ENCODE data around the gene UBAP1L. TPM values are rescaled to one million over a fixed set of nuclear protein-coding genes. Genes with fewer than 3 reads are reported as not detected.
A peak's percentile ranks its signal among the peaks of the same experiment; 100 is the strongest.

Gene UBAP1L
- total RNA-seq, 1 donor from 2014 or later: 0.77 TPM

DNA sequence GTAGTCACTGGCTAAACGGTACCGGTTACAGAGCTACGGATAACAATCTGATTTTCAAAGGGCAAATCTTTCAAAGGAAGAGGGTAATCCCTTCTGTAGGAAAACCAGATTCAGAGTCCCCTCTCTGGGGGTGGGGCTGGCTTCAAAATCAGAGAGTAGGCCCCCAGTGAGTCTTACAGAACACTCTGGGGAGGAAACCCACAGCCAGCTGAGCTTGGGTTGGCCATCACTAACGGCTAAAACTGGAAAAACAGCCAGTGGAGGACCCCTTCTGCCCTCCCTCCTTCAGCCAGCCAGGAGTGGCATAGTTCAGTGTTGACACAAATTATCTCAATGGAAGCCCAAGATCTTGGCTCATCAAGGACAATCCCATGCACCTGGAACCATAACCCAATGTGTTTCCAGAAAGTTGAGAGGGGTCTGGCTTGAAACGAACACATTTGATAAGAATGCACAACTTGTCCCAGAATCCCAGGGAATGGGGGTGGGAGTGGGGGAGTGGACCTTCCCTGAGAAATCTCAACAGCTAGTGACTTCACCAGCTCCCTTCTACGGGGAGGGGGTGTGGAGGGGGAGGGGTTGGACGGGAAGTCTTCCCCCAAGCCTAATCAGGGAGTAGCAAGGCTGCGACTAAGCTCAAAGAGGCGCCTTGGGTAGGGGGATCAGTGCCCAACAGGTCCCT, 48.2 kb downstream of the UBAP1L start:
- no peak for DNase-seq (ENCODE audit: low read depth in 2 of 2)

DNA sequence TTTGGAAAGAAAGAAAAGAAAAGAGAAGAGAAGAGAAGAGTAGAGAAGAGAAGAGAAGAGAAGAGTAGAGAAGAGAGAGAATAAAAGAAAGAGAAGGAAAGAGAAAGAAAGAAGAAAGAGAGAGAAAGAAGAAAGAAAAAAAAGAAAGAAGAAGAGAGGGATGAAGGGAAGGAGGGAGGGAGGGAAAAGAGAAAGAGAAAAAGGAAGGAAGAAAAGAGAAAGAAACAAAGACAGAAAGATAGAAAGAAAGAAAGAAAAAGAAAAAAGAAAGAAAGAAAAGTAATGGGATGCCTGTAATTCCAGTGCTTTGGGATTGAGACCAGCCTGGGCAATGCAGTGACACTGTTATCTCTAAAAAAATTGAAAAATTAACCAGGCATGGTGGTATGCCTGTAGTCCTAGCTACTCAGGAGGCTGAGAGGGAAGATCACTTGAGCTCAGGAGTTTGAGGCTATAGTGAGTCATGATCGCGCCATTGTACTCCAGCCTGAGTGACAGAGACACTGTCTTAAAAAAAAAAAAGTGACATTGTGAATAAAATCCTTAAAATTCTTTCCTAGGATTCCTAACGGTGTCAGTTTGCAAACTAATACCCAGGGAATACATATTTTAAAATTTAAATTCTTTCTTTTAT, 48.9 kb downstream of the UBAP1L start:
- no peak for DNase-seq (ENCODE audit: low read depth in 2 of 2)

DNA sequence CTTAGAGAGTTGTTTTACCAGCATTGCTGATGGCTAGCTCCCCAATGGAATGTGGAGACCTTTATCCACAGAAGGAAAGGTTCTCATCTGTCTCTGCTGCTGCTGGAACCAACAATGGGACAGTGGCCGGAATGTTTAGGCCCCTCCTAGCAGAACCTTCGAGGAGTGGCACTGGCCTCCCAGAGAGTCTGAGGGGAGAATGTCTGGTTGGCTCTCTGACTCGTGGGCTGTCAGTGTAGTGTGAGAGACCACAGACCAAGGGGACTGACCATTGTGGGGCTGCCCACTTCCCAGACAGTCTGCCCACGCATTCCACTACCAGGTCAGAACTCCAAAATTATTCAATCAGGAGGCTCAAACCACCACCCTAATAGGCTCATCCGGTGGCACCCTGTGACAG, 52.3 kb downstream of the UBAP1L start:
- no peak for DNase-seq (ENCODE audit: low read depth in 2 of 2)

DNA sequence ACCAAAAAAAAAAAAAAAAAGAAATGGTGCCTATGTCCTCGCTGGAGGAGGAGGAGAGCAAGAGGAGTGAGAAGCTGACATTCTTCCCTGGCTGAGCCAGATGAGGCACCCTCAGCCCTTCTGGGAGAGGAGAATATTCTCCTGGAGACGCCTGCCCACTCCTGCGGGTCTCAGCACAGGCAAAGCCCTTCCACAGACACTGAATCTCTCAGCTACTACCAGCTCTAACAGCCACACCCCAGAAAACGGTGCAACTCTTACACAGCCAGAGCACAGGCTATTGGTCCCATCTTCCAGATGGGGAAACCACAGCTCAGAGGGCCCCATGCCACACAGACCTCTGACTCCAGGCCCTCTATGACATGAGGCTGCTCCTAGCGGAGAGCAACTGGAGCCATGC, 52.9 kb downstream of the UBAP1L start:
- no peak for DNase-seq (ENCODE audit: low read depth in 2 of 2)

DNA sequence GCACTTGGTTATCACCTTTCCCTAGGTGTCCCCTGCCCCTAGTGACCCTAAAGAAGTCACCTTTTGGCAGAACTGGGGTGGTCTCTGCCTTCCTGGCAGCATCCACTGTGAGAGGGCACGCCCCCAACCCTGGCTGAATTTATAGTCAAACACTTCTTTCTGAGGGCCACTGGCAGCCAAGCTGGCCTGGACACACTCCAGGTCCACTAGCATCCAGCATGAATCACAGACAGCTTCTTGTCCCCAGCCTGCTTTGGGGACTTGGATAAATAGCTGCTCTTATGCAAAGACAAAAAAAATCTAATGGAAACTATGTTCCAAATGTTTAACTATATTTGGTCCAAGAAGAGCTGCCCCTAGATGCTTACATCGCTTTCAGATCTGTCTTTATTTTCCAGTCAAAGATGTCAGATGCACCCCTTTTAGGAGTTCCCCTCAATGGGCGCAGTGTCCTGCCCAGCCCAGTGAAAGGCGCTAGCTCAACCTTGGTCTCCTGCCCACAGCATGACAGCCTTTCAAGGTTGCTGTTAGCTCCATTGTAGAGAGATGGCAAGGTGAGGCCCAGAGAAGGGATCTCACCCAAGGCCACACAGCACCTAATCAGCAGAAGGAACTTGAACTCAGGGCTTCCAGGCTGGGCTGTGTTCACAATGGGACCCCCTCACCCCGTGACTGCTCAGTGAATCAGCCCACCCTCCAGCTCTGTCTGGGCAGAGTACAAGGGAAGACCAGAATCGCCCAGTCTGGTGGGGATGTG, 54.2 kb downstream of the UBAP1L start:
- no peak for DNase-seq (ENCODE audit: low read depth in 2 of 2)

DNA sequence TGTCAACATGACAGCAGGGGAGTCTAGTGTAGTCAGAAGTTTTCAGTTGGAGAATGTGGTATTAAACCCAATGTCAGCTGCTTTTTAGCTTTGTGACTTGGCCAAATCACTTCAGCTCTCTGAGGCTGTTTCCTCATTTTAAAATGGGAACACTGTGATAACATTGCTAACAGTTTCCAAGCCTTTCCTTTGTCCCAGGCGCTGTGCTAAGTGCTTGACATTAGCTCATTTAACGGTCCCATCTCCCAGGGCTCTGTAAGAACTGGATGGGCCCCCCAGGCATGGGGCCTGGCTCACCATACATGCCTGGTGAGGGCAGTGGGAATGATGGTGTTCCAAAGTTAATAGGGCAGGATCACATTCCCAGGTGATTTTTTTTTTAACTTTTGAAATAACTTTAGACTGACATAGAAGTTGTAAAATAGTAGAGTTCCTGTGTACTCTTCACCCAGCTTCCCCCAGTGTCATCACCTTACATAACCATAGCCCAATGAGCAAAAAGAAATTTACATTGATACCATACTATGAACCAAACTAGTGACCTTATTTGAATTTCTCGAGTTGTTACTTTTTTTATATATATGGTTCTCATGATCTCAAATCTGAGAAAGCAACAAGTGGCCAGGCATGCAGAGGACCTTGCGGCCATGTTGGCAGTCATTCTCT, 54.9 kb downstream of the UBAP1L start:
- DNase-seq (ENCODE audit: low read depth in 2 of 2): no peak

DNA sequence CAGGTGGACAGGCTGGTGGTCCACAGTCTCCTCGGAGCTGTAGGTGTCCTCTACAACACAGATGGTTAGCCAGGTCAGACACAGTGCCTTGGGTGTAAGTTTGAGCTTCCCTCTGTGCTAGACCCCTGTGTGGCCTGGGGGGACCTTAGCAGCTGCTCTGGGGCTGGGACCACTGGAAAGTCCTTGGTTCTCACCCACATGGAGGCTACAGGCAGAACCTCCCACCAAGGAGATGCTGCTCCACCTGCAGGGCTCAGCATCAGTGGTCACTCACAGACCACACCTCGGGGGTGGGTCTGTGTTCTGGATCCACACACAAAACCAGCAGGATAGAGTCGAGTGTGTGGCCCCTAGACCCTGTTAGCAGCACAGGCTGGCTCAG, 55.6 kb downstream of the UBAP1L start:
- no peak for DNase-seq (ENCODE audit: low read depth in 2 of 2)

DNA sequence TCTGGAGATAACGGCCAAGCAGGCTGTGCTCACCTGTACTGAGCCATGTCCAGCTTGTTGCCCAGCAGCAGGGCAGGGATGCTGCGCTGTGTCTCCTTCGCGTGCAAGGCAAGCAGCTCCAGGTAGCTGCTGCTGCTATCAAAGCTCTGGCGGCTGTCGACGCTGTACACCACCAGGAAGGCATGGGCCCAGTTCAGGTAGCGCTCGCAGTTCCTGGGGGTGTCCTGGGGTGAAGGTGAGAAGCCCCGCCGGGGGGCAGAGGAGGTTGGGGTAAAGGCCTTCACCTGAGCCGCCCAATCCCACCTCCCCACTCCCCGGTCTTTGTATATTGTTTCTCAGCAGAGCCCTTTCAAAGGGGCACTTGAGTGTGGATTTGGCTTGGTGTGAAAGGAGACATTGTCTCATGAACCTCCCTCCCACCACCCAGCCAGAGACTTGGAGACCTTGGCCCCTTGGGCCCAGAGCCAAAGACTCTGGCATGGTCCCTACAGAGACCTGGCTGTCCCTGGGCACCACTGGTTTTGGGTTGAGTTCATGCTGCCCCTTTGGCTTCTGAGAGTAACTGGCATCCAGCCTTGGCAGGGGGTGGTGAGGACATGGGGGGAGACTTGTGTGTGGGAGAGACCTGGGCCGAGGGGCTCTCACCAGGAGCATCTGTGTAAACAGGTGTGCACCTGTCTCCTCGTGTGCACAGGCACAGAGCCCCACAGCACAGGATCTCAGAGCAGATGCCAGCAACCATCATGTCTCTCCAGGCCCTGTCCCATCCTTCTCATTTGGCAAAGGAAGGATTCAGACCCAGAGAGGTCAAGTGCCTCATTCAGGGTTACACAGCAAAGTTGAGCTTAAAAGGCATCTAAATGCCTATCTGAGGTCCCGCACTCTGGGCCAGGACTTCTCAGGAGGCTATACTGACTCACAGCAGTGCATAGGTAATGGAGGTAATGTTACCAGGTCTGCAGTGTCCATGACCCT, 56.3 kb downstream of the UBAP1L start:
- no peak for DNase-seq (ENCODE audit: low read depth in 2 of 2)

DNA sequence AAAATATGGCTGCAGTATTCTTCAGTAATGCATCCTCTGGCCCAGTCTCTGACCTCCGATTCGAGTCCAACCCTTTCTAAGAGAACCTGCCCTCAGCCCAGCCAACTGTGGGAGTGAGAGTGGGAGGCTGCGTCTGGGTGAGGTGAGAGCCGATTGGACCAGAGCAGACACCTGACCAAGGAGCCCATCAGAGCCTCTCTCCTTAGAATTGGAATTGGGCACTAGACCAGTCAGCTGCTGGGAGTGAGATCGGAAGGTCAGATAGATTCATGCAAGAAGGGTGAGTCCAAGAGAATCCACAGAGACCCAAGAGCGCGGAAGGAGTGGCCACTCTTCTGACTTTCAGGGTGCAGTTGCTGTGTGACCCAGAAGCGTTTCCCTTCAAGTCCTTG, 57.5 kb downstream of the UBAP1L start:
- DNase-seq (ENCODE audit: low read depth in 2 of 2): no peak

DNA sequence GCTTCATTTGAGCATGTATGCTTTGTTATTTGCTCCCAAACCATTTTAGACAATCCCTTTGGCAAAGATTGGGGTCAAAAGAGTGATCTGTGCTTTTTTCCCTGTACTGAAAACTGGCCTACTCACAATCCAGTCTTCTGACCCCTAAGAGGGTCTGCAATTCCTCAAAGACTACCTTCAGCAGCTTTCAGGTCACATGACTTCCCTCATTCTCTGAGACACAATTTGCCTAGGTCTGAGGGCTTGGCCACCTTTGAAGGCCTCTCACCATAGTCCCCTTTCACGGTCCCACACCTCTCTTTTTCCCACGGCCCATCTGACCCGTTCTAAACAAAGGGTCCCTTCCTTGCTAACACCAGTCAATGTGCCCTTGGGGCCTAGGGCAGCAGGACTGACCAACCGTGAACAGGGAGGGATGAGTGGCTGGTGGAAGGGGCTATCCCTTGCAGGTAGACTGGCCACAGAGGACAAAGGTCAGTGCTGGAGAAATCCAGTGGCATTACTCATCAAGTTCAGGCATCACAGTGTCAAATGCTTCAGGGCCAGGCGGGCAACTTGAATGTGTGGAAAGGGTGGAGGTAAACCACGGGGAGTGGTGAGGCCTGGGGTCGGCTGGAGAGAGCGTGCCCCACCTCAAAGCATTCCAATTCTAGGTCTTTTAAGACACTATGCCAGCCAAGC, 58.0 kb downstream of the UBAP1L start:
- DNase-seq (ENCODE audit: low read depth in 2 of 2): no peak

DNA sequence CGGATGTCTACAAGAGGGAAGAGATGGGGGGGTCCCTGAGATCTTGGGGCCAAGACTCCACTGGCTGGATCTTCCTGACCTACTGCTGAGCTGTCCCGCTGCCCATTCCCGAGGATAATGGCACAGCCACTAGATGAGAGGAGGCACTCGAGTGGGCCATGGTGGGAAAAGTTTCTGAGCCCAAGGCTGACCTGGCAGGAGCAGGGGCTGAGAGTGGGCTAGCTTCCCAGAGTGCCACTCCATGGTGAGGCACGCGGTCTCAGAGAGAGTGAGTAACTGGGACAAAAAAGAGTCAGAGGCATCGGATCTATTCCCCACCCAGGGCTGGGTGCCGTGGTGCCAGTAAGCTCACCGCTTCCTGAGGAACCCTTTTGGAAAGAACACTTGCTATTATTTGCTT, 58.9 kb downstream of the UBAP1L start:
- no peak for DNase-seq (ENCODE audit: low read depth in 2 of 2)

DNA sequence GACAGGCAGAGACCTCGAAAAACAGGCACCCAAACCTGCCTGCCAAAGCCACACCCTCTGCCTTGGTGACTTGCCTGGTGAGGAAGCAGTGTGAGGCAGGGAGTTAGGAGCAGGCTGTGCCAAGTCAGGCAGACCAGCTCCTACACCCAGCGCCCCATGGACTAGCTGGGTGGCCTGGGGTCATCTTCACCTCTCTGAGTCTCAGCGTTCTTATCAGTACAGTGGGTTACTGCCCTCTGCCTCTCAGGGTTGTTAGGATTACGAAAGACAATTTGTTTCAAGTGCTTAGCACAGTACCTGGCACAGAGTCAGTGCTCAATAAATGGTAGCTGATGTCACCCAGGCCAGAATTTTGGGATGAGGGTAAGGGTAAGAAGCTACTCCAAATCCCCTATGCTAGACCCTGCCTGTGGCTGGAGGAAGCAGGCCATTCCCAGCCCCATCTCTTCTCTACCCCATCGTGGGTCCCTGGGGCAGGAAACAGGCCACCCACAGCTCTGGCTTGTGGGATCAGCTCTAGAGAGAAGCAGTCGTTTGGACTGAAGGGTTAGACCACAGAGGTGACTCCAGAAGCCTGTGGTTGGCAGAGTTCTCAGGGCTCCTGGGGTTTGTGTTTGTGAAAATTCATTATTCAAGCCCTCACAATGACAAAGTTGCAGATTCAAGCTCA, 59.7 kb downstream of the UBAP1L start:
- no peak for DNase-seq (ENCODE audit: low read depth in 2 of 2)

DNA sequence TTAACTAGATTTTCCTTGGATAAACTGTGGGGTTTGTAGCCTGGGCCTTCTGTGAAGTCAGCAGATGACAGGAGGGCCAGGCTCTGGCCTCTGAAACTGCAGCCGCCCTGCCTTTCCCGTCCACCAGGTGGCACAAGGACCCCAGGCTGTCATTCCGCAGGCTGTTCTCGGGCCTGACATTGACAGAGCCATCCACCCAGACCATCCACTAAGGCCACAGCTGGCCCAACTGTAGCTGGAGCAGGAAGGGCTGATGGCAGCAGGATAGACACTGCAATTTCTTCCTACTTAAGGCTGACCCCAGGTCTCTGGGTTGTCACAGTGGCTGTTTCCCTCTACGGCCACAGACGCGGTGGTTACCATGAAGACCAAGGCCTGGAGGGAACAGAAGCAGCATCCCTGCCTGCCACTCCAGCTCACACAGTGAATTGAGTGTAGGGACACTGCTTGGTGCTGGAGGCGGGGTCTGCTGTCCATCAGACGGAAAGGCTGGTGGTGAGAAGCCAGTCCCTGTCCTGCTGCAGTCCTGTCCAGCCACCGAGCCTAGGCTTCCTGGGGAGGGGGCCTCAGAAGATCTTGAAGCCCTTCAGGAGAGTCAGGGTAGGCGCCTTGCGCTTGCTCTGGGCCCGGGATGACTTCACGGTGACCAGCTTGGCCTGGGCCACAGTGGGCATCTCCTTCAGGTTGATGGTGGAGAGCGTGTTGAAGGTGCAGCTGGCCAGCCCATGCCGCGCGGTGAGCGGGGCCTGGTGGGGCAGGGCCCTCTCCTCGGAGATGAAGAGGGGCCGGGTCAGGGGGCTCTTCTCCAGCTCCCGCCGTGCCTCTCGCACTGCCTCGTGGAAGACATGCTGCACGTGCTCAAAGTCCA, 60.4 kb downstream of the UBAP1L start:
- peak; percentile 51 to 65 for DNase-seq (ENCODE audit: low read depth in 2 of 2)

DNA sequence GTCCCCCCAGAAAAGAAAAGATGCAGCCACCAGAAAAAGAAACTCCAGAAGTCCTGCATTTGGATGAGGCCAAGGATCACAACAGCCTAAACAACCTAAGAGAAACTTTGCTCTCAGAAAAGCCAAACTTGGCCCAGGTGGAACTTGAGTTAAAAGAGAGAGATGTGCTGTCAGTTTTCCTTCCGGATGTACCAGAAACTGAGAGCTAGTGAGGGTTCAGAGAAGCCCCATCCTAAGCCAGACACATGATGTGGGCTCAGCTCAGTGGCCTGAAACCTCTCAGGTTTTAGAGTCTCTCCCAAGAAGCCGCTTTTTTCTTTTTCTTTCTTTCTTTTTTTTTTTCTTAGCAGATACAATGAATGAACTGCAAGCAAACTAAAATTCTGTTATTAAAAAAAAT, 62.0 kb downstream of the UBAP1L start:
- no peak for DNase-seq (ENCODE audit: low read depth in 2 of 2)

DNA sequence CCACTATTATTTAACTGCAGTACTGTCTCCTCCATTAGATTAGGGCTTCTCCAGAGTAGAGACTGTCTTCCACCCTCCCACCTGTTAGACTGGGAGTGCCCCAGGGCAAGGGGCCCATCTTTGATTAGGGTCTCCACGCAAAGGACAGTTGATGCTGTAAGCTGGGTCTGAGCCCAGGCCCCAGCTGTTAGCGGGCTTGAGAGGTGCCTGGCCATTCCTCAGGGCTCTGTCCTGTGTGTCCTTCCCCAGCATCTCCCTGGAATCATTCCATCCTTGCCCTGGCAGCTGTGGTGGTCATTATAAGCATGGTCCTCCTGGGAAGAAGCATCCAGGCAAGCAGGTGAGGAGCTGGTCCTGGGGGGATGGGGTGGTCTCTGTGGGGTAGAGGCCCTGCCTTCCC, 63.7 kb downstream of the UBAP1L start:
- DNase-seq (ENCODE audit: low read depth in 2 of 2): no peak

DNA sequence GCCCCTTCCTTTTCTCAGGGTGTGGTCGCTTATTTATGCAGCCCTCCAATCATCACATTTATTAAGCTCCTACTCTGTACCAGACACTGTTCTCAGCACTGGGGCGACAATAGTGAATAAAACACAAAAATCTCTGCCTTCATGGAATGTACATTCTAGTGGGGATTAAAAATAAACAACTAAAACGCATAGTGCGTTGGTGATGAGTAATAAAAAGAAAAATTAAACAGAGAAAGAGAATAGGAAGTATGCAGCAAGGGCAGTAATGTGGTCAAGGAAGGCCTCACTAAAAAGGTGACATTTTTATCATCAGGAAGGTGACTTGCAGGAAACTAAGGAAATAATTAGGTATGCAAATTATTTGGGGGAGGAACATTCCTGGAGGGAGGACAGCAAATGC, 64.7 kb downstream of the UBAP1L start:
- no peak for DNase-seq (ENCODE audit: low read depth in 2 of 2)

DNA sequence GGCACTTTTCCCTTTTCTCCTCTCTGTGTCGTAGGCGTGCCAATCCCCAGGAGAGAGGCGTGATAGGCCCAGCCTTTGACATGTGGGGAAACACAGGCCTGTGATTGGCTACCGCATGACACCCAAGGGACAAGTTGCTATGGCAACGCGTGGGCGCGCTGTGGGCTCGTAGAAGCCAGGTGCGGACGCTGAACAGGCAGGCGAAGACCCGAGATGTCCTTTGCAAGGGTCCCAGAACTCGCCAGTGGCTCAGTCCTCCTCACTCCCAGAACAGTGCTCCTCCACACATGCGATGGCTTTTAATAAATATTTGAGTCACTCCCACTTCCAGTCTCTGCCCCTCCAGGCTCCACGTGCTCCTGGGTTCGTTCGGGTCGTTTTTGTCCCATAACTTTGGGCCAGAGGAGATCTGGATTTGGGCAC, 65.6 kb downstream of the UBAP1L start:
- peak; percentile 92 to 93 for DNase-seq (ENCODE audit: low read depth in 2 of 2)

DNA sequence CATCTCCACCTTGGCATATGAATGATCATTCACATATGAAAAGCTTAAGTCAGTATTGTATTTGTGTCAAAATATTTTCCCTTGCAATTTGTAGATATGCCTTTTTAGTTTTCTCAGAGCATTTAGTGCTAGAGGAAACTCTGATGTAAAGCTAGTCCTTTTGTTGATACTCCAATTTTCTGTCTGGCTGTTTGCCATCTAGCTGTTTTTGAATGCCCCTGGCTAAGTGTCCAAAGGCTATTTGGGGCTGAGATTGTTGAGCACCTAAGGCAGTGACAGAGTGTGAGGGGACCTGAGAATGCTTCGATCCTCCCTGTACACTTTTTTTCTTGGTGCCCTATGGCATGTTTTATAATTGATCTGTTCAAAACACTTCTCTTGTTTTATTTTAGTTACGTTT, 66.8 kb downstream of the UBAP1L start:
- no peak for DNase-seq (ENCODE audit: low read depth in 2 of 2)

All from dermis microvascular lymphatic vessel endothelial cell (primary cell).